GM12892 (cell line): ENCODE data around the gene DPEP2NB.
"Not testable (repeated sequence)": the region's sequence is repeated elsewhere in the genome, so short reads cannot be mapped to it uniquely, and the experiment has no call there.

ENCODE experiments used
- DNase-seq: peaks from one replicate; pipeline ENCODE4 v3.0.0; 2011; ENCODE audit not compliant: insufficient read length
- FAIRE-seq: peaks from 2 replicates; lab custom pipeline; 2011; peaks lifted over from hg19 to GRCh38; lab: Jason Lieb, UNC
- POLR2A ChIP-seq: IDR thresholded peaks from 2 replicates; pipeline ENCODE4 v1.6.1; 2011; ENCODE audit warnings: low read depth, low read length, control low read depth
- POLR2AphosphoS5 ChIP-seq: IDR thresholded peaks from 2 replicates; pipeline ENCODE4 v1.6.1; 2011; ENCODE audit warnings: low read depth, low read length, control low read depth
- TAF1 ChIP-seq: IDR thresholded peaks from 2 replicates; pipeline ENCODE4 v1.6.1; 2011; ENCODE audit warnings: low read depth, mild to moderate bottlenecking, control low read depth, low read length, borderline replicate concordance

Gene DPEP2NB

DNA sequence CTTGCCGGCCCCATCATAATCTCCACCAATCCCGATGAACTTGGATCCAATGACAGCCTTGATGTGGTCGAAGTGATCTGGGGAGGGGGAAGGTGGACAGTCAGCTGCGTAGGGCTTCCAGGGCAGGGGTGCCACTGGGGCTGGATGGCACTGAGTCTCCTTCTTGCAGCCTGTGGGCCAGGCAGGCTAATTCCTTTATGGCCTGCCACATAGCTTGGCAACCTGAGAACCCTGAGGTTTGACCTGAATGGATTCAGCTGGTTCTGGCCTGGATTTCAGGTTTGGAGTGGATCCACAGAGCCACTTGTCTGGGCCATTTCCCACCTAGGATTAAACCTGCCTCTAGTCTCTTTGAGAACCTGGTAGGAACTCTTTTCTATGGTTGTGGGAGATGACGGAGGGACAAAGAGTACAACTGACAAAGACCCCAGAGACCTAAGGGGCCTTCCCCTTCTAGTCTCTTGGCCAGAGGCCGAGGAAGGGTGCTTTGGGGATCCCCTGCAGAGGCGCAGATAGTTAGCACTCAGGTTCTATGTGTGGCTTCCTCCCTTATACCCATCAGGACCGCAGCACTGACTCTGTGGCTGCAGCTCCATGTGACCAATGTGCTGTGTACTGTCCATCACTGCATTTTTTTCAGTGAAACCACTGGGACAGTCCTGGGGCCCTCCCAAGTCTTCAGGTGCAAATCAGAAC, 26.2 kb downstream of the DPEP2NB start:
- FAIRE-seq: peak; percentile 74
- DNase-seq: no peak
- TF ChIP-seq TAF1 (no peak), POLR2AphosphoS5 (no peak), POLR2A (no peak)

GRCh38 chr16:67988675-67989074, 27.0 kb downstream of the DPEP2NB start:
- TF ChIP-seq POLR2A (no peak), POLR2AphosphoS5 (no peak), TAF1 (no peak)
- FAIRE-seq (no peak), DNase-seq (no peak)

GRCh38 chr16:67987460-67988160, 28.1 kb downstream of the DPEP2NB start:
- FAIRE-seq: no peak
- TF ChIP-seq POLR2A (no peak), POLR2AphosphoS5 (no peak), TAF1 (no peak)
- DNase-seq: no peak

DNA sequence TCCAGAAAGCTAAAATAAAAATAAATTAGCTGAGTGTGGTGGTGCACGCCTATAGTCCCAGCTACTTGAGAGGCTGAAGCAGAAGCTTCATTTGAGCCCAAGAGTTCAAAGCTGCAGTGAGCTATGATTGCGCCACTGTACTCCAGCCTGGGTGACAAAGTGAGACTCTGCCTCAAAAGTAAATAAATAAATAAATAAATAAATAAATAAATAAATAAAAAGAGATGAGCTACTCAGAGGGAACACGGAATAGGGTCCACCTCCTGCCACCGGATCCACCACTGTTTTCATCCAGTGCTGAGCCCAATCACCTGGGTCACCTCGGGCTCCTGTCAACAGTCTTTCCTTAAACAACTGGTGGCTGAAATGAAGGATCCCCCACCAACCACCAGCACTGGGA, 28.8 kb downstream of the DPEP2NB start:
- TF ChIP-seq POLR2AphosphoS5 (no peak), POLR2A (no peak), TAF1 (no peak)
- DNase-seq: no peak
- FAIRE-seq: no peak

DNA sequence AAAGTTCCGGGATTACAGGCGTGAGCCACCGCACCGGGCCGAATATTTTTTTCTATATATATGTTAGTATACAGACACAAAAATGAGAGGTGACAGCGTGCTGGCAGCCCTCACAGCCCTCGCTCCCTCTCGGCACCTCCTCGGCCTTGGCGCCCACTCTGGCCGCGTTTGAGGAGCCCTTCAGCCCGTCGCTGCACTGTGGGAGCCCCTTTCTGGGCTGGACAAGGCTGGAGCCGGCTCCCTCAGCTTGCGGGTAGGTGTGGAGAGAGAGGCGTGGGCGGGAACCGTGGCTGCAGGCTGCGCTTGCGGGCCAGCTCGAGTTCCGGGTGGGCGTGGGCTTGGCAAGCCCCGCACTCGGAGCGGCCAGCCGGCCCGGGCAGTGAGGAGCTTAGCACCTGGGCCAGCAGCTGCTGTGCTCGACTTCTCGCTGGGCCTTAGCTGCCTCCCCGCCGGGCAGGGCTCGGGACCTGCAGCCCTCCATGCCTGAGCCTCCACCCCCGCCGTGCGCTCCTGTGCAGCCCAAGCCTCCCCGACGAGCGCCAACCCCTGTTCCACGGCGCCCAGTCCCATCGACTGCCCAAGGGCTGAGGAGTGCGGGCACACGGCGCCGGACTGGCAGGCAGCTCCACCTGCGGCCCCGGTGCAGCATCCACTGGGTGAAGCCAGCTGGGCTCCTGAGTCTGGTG, 33.6 kb downstream of the DPEP2NB start:
- FAIRE-seq: no peak
- DNase-seq: no peak
- TF ChIP-seq POLR2A (no peak), TAF1 (no peak), POLR2AphosphoS5 (no peak)

DNA sequence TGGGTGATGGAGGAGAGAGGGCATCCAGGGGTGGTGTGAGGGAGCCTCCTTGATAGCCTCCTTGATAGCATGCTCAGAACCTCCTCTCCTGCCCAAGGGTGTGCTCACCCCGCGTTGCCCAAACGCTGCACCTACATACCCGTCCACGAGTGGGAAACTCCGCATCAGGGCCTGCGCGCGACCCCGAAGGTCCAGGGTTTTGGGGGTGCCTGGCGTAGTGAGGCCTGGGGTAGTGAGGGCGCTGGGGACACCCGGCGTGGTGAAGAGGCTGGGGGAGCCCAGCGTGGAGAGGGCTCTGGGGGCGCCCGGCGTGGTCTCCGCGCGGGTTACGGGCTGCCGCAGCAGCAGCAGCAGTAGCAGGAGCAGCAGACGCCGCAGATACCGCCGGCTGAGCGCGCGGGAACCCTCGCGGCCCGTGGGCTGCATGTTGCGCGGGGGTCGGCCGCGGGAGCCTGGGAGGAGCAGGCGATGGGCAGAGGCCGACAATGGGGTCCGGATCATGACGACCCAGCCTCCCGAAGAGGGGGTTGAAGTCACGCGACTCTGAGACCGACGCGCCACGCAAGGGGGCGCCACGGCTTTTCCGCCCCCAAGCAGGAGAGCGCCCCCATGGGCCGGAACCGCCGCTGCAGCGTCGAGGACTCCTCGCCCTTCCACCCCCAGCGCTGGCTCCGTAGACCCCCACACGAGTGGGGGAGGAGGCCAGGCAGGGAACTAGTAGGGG, 35.6 kb downstream of the DPEP2NB start, which contains the start of gene DPEP3:
Gene DPEP3, minus strand, starts transcription at position 545 of the 724 bp plus-strand sequence. Its CDS starts 119 bp downstream, at position 426.
- DNase-seq: peak; percentile 30
- no peak for FAIRE-seq
- TF ChIP-seq TAF1 (no peak), POLR2A (no peak), POLR2AphosphoS5 (no peak)

DNA sequence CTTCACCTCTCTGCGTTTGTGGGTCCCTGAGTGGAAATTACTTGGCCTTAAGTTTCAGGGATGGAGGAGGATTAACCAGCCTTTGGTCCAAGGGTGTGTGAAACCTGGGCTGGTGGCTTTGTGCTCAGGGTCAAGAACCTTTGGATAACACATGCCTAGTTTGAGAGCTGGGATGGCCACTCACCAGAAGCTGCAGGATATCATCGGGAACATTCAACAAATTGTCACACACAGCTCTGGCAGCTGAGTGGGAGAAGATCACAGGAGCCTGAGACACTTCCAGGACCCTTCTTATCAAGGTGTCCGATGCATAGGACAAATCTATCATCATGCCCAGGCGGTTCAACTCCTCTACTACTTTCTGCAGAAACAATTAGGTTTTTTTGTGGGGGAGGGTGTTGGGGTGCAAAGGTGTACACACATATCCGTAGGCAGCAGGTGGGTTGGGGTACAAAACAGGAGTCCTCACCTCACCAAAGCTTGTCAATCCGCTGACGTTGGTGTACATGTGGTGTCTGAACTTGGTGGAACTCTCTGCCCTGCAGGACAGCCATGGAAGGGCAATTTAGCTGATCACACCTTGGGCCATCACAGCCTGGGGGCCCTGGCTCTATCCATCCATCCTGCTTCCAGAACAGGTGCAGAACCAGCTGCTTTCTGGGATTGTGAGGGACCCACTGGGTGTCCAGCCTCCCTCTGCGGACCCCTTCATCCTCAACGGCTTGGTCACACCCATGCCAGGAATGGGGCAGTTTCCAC, 38.1 kb downstream of the DPEP2NB start:
- FAIRE-seq (no peak), DNase-seq (no peak)
- TF ChIP-seq TAF1 (no peak), POLR2AphosphoS5 (no peak), POLR2A (no peak)

DNA sequence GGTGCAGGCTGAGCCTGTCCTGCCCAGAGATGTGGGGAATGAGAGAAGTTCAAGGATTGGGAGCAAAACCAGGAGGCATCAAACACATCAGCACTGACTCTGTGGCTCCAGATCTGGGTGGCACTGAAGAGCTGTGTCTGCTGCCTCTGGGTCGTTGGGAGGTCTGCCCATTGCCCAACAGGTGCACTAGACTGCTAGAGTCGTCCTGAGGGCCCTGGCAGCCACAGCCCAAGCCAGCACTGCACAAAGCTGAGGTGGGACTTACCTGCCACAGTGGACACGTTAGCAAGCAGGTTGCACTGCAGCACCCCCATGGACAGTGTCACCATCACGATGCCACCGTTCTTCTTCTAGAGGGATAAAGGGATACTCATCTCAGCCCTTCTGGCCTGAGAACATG, 38.7 kb downstream of the DPEP2NB start:
- FAIRE-seq (no peak), DNase-seq (no peak)
- TF ChIP-seq POLR2AphosphoS5 (no peak), TAF1 (no peak), POLR2A (no peak)

DNA sequence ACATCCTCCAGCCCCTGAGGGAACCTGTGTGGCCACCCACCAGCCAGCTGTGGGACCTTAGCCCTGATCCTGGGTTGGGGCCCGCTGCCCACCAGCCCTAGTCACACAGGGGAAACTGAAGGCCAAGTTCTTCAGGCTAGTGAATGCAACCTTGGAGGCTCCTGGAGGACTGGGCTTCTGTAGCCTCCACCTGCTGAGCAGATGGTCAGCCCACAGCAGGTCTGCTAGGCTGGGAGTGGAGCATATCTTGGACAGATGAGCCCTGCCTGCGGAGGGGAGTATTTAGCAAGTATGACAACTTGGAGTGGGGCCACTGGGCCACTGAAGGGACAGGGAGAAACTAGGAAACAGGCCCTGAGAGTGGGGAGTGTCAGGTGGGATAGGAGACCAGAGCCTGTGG, 39.5 kb downstream of the DPEP2NB start:
- FAIRE-seq (no peak), DNase-seq (no peak)
- TF ChIP-seq POLR2AphosphoS5 (no peak), TAF1 (no peak), POLR2A (no peak)

DNA sequence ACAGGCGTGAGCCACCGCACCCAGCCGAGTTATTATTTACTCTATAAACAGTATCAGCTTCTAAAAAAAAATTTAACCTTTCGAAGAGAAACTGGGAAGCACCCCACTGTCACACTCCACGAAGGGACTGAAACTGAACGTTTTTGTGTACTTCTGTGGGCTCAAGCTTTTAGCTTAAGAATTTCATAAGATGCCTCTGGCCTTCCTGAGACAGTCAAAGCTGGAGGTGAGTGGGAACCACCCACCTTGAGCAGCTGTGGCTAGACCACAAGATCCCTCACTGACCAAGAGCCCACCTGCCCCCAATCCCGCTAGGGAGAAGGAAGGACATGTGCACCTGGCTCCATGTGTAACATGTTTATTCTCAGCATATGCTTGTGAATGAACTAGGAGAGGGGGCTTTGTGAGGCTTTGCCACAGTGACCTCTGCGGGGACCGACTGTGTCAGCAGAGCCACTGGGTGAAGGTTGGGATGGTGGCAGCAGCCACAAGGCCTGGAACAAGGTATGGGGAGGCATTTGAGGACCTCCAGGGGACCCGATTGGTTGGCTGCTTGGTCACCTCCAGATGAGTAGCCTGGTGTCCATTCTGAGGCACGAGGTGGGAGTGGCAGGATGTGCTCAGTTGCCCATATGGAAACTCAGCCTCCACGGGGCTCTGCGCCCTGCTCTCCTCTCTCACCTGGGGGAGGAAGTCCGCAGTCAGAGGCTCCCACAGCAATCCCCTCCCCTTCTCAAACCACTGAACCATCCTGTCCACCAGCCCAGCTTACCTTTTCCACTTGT, 40.2 kb downstream of the DPEP2NB start:
- DNase-seq (no peak), FAIRE-seq (no peak)

DNA sequence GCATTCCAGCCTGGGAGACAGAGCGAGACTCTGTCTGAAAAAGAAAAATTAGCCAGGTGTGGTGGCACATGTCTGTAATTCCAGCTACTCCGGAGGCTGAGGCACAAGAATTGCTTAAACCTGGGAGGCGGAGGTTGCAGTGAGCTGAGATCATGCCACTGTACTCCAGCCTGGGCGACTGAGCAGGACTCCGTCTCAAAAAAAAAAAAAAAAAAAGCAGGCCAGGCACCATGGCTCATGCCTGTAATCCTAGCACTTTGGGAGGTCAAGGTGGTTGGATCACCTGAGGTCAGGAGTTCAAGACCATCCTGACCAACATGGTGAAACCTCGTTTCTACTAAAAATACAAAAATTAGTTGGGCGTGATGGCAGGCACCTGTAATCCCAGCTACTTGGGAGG, 43.4 kb downstream of the DPEP2NB start:
- not testable (repeated sequence) for DNase-seq, FAIRE-seq

More for the DNA sequence above, 40.2 kb downstream of the DPEP2NB start:
- TF ChIP-seq TAF1: no peak
- no peak for TF ChIP-seq POLR2A
- no peak for TF ChIP-seq POLR2AphosphoS5
